Measurements from ENCODE around the gene LHFPL2.

- TF ChIP-seq ZFX (IDR thresholded peaks at IDR 0.05) (no peak), ZBTB33 (IDR thresholded peaks at IDR 0.05; ENCODE audit: extremely low read depth, insufficient replicate concordance, low read length) (no peak), EZH2phosphoT487 (IDR thresholded peaks at IDR 0.05; ENCODE audit: borderline replicate concordance) (no peak), MAX (IDR thresholded peaks at IDR 0.05) (no peak)
Measured at GRCh38 chr5:78537821-78538220, 110.8 kb downstream of the LHFPL2 start.
